AG04450 (cell line): Measurements from ENCODE around the gene ARHGEF38. TPM values are rescaled to one million over a fixed set of nuclear protein-coding genes. Genes with fewer than 3 reads are reported as not detected.
A peak's percentile ranks its signal among the peaks of the same experiment; 100 is the strongest.

Experiments used
- CTCF ChIA-PET: fragments of 300-600, 350-600 bp; formaldehyde crosslinking; extraction: SDS; loops from one replicate; lab custom pipeline; 2022; ENCODE audit warnings: antibody characterized with exemption, inconsistent platforms; lab: Charles Lee
- POLR2A ChIA-PET: fragments of 350-600 bp; formaldehyde crosslinking; extraction: SDS; loops from one replicate; lab custom pipeline; 2021; ENCODE audit warnings: antibody characterized with exemption, inconsistent platforms; lab: Yijun Ruan, JAX
- DNase-seq: peaks from one replicate; pipeline ENCODE4 v3.0.0-alpha.2; 2011; ENCODE audit warnings: low read depth, low spot score
- H3K27ac ChIP-seq: one replicate; pipeline ENCODE4 v1.5.1; 2012; ENCODE audit warnings: low read depth, low read length, control low read depth
- H3K27me3 ChIP-seq: one replicate; pipeline ENCODE4 v1.6.0; 2012; ENCODE audit warnings: low read length; ENCODE audit not compliant: control insufficient read depth, insufficient read depth
- H3K4me3 ChIP-seq: 2 replicates; pipeline ENCODE4 v1.5.1; 2011; ENCODE audit warnings: mild to moderate bottlenecking, low read depth, low read length, control low read depth
- H3K9me3 ChIP-seq: 2 replicates; pipeline ENCODE4 v1.5.1; 2012; ENCODE audit warnings: low read length; ENCODE audit not compliant: control insufficient read depth, insufficient read depth
- CTCF ChIP-seq: IDR thresholded peaks from 2 replicates; pipeline ENCODE4 v1.5.1; 2011; ENCODE audit warnings: low read depth, low read length, control low read depth, inconsistent platforms
- polyA plus RNA-seq: library from polyadenylated mRNA; depleted of rRNA; stranded (reverse); fragments of >200 nt; gene quantifications from 2 replicates; pipeline ENCODE4 v1.2.3, GENCODE V29; 2011

The ARHGEF38 gene
- polyA plus RNA-seq, 1 experiment, result not detected

GRCh38 chr4:105510245-105510644 lies 42.2 kb upstream of the ARHGEF38 start:
- ChIA-PET CTCF (no interaction called here), POLR2A (no interaction called here)
- H3K27me3 ChIP-seq, result no peaks in the 10 kb centered on the region
- H3K27ac ChIP-seq, result no peak overlapping the region
- no peak for DNase-seq
- H3K9me3 ChIP-seq, result no peaks in the 10 kb centered on the region
- H3K4me3 ChIP-seq, result no peak overlapping the region
- TF ChIP-seq CTCF, result no peak

- DNase-seq, result peak; percentile 11
- ChIA-PET CTCF (interaction anchor here (0.5 to 1.6 kb wide), 17 partner anchors 11 to 680 kb away, joined by 3 to 10 read pairs (median 4); partner anchors contain the start of genes GSTCD, INTS12 and PPA2), POLR2A (no interaction called here)
Measured at GRCh38 chr4:105520819-105521790, 31.3 kb upstream of the ARHGEF38 start.

GRCh38 chr4:105526656-105527055 lies 25.8 kb upstream of the ARHGEF38 start:
- Histone ChIP-seq H3K9me3 (no peaks in the 10 kb centered on the region), H3K4me3 (no peak overlapping the region), H3K27me3 (no peaks in the 10 kb centered on the region), H3K27ac (no peak overlapping the region)
- CTCF ChIA-PET, result no interaction called here
- no peak for DNase-seq
- POLR2A ChIA-PET, result no interaction called here
- no peak for TF ChIP-seq CTCF

More at GRCh38 chr4:105520819-105521790, 31.3 kb upstream of the ARHGEF38 start:
- no peaks in the 10 kb centered on the region for H3K9me3 ChIP-seq
- H3K4me3 ChIP-seq, result no peak overlapping the region
- peak; percentile 71 for TF ChIP-seq CTCF
- no peak overlapping the region for H3K27ac ChIP-seq
- no peaks in the 10 kb centered on the region for H3K27me3 ChIP-seq

GRCh38 chr4:105527081-105527480 lies 25.3 kb upstream of the ARHGEF38 start:
- ChIA-PET CTCF (no interaction called here), POLR2A (no interaction called here)
- no peak for TF ChIP-seq CTCF
- no peak overlapping the region for H3K4me3 ChIP-seq
- no peaks in the 10 kb centered on the region for H3K9me3 ChIP-seq
- no peaks in the 10 kb centered on the region for H3K27me3 ChIP-seq
- H3K27ac ChIP-seq, result no peak overlapping the region
- DNase-seq, result no peak

GRCh38 chr4:105536601-105537000 lies 15.8 kb upstream of the ARHGEF38 start:
- Histone ChIP-seq H3K4me3 (no peak overlapping the region), H3K27me3 (no peaks in the 10 kb centered on the region), H3K9me3 (no peaks in the 10 kb centered on the region), H3K27ac (no peak overlapping the region)
- no peak for TF ChIP-seq CTCF
- no peak for DNase-seq
- ChIA-PET POLR2A (no interaction called here), CTCF (no interaction called here)
